Adrenal gland (tissue), 5 donors: ENCODE data around the gene ACER3.

Experiments used
- CTCF ChIP-seq, 6 experiments: fragments of 450-650 bp in 4 of 6; fragments of 200-600 bp in 2 of 6; sonication (generic) in 1 of 6; IDR thresholded peaks; 1 replicate in 5 of 6; 2 replicates in 1 of 6; pipeline versions ENCODE4 v1.5.1 to v1.8.0; 2016 to 2021; ENCODE audit warnings: antibody characterized with exemption in 6 of 6, mild to moderate bottlenecking in 2 of 6, moderate library complexity in 1 of 6
- POLR2A ChIP-seq, 2 donors: fragments of 450-650 bp; IDR thresholded peaks; one replicate each; pipeline ENCODE4 v1.6.1; 2017; ENCODE audit warnings: antibody characterized with exemption in 2 of 2, mild to moderate bottlenecking in 2 of 2, moderate library complexity in 1 of 2
- donor health status: DM: no; HTN: no; CAD: no.

- no peak for TF ChIP-seq CTCF (IDR thresholded peaks at IDR 0.05)
- TF ChIP-seq POLR2A (IDR thresholded peaks at IDR 0.05) = no peak
These were observed 78.5 kb downstream of the ACER3 start for GRCh38 chr11:76939219-76939631.
